HepG2 (cell line): ENCODE data around the gene AVPR2. TPM values are rescaled to one million over a fixed set of nuclear protein-coding genes. Genes with fewer than 3 reads are reported as not detected.

Experiments used
- AGO2 ChIP-seq: fragments of 200-400 bp; formaldehyde crosslinking; optimal IDR thresholded peaks from 2 replicates; pipeline ENCODE3; 2017; ENCODE audit warnings: mild to moderate bottlenecking, low read depth, low read length, moderate library complexity
- GATAD1 ChIP-seq: IDR thresholded peaks from 2 replicates; pipeline ENCODE4 v1.6.1; 2016; ENCODE audit warnings: missing genetic modification reagents, missing compliant biosample characterization
- HOXA3 ChIP-seq: sonication (generic); formaldehyde crosslinking; IDR thresholded peaks from 2 replicates; pipeline ENCODE4 v1.5.0; 2020; ENCODE audit warnings: missing genetic modification reagents
- PRDM15 ChIP-seq: sonication (generic); formaldehyde crosslinking; IDR thresholded peaks from 2 replicates; pipeline ENCODE4 v1.4.0; 2020; ENCODE audit warnings: missing genetic modification reagents
- RARA ChIP-seq: IDR thresholded peaks from 2 replicates; pipeline ENCODE4 v1.6.1; 2016; ENCODE audit warnings: missing genetic modification reagents, missing compliant biosample characterization
- TEF ChIP-seq: sonication (generic); formaldehyde crosslinking; IDR thresholded peaks from 2 replicates; pipeline ENCODE4 v1.5.0; 2020; ENCODE audit warnings: missing genetic modification reagents
- TERF1 ChIP-seq: sonication (generic); formaldehyde crosslinking; IDR thresholded peaks from 2 replicates; pipeline ENCODE4 v1.8.0; 2022; ENCODE audit warnings: mild to moderate bottlenecking, missing genetic modification reagents, moderate library complexity
- ZMAT3 ChIP-seq: sonication (generic); formaldehyde crosslinking; conservative IDR thresholded peaks from 2 replicates; pipeline ENCODE4 v1.7.0; 2021; ENCODE audit warnings: missing genetic modification reagents
- ZNF549 ChIP-seq: sonication (generic); formaldehyde crosslinking; IDR thresholded peaks from 2 replicates; pipeline ENCODE4 v1.5.0; 2020; ENCODE audit warnings: missing genetic modification reagents
- ZNF790 ChIP-seq: sonication (generic); formaldehyde crosslinking; IDR thresholded peaks from 2 replicates; pipeline ENCODE4 v1.8.0; 2022; ENCODE audit warnings: missing genetic modification reagents, mild to moderate bottlenecking, borderline replicate concordance
- ZNF879 ChIP-seq: sonication (generic); formaldehyde crosslinking; IDR thresholded peaks from 2 replicates; pipeline ENCODE4 v1.8.1; 2023; ENCODE audit warnings: missing genetic modification reagents
- polyA plus RNA-seq, 8 experiments: library from polyadenylated mRNA; depleted of rRNA in 3 of 8; stranded (reverse) in 7 of 8; unstranded in 1 of 8; fragments of >200 nt; fragmentation: Illumina TruSeq in 4 of 8; extraction: Trizol in 4 of 8; gene quantifications; 2 replicates each; pipeline versions ENCODE4 v1.2.1 to v1.2.3, GENCODE V29; 2011 to 2016; ENCODE audit warnings: low read depth in 4 of 8, missing spikeins in 1 of 8, mixed read lengths in 1 of 8; ENCODE audit not compliant: insufficient read depth in 1 of 8
- total RNA-seq, 5 experiments: library from RNA; depleted of rRNA; stranded (reverse); fragments of >200 nt; fragmentation: Illumina TruSeq; extraction: Trizol; gene quantifications; 2 replicates each; pipeline ENCODE4 v1.2.3, GENCODE V29; 2016; ENCODE audit warnings: low read depth in 1 of 5
- TF ChIP-seq, protein P1 (sequence below): sonication (generic); formaldehyde crosslinking; conservative IDR thresholded peaks from 2 replicates; pipeline ENCODE4 v1.4.0; 2020; ENCODE audit warnings: mild to moderate bottlenecking, missing genetic modification reagents, moderate library complexity
- TF ChIP-seq, protein P2 (sequence below): sonication (generic); formaldehyde crosslinking; IDR thresholded peaks from 2 replicates; pipeline ENCODE4 v1.5.1; 2020; ENCODE audit warnings: missing genetic modification reagents, mild to moderate bottlenecking, borderline replicate concordance
- TF ChIP-seq, protein P3 (sequence below): IDR thresholded peaks from 2 replicates; pipeline ENCODE4 v1.6.1; 2016; ENCODE audit warnings: missing compliant biosample characterization, missing genetic modification reagents, borderline replicate concordance
- TF ChIP-seq, protein P4 (sequence below): sonication (generic); formaldehyde crosslinking; IDR thresholded peaks from 2 replicates; pipeline ENCODE4 v1.4.0; 2020; ENCODE audit warnings: missing genetic modification reagents

Gene AVPR2
- total and polyA plus RNA-seq, 2 of the 13 experiments (the other 11 are each of a cell fraction or from before 2014, with no cell fraction given), result not detected

DNA sequence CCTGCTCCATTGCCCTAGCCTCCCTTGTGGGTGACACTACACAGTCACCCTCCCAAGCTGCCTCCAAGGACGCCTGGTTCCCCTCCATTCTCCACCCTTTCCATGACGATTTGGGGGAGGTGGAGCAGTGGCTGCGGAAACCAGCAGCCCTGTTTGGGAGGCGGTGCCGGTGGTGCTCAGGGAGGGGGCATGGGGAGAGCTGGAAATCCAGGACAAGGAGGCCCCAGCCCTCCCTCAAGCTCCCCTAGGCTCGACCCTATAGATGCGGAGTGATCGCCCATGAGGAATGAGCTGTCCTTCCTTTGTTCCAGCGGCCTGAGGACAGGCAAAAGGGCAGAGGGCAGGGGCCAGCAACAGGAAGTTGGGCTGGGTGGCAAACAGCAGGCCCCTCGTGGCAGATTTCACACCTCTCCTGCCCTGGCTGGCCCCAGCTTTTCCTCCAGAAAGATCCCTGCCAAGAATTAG, 43.6 kb downstream of the AVPR2 start (continued):
- TF ChIP-seq GATAD1 (CRISPR knock-in tag), result no peak
- TF ChIP-seq TEF (CRISPR knock-in tag), result no peak
- TF ChIP-seq HOXA3 (CRISPR knock-in tag), result peak; percentile 44; the same call in 1 of the 2 replicates
- TF ChIP-seq ZNF879 (CRISPR knock-in tag), result 0 out of 2 replicates have a peak, but pooled peaks have one; percentile 53
- TF ChIP-seq, protein P1, sequence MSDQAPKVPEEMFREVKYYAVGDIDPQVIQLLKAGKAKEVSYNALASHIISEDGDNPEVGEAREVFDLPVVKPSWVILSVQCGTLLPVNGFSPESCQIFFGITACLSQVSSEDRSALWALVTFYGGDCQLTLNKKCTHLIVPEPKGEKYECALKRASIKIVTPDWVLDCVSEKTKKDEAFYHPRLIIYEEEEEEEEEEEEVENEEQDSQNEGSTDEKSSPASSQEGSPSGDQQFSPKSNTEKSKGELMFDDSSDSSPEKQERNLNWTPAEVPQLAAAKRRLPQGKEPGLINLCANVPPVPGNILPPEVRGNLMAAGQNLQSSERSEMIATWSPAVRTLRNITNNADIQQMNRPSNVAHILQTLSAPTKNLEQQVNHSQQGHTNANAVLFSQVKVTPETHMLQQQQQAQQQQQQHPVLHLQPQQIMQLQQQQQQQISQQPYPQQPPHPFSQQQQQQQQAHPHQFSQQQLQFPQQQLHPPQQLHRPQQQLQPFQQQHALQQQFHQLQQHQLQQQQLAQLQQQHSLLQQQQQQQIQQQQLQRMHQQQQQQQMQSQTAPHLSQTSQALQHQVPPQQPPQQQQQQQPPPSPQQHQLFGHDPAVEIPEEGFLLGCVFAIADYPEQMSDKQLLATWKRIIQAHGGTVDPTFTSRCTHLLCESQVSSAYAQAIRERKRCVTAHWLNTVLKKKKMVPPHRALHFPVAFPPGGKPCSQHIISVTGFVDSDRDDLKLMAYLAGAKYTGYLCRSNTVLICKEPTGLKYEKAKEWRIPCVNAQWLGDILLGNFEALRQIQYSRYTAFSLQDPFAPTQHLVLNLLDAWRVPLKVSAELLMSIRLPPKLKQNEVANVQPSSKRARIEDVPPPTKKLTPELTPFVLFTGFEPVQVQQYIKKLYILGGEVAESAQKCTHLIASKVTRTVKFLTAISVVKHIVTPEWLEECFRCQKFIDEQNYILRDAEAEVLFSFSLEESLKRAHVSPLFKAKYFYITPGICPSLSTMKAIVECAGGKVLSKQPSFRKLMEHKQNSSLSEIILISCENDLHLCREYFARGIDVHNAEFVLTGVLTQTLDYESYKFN, result peak; percentile 52; the same call in 1 of the 2 replicates
- TF ChIP-seq, protein P2, sequence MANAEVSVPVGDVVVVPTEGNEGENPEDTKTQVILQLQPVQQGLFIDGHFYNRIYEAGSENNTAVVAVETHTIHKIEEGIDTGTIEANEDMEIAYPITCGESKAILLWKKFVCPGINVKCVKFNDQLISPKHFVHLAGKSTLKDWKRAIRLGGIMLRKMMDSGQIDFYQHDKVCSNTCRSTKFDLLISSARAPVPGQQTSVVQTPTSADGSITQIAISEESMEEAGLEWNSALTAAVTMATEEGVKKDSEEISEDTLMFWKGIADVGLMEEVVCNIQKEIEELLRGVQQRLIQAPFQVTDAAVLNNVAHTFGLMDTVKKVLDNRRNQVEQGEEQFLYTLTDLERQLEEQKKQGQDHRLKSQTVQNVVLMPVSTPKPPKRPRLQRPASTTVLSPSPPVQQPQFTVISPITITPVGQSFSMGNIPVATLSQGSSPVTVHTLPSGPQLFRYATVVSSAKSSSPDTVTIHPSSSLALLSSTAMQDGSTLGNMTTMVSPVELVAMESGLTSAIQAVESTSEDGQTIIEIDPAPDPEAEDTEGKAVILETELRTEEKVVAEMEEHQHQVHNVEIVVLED (CRISPR knock-in tag), result no peak
- peak; percentile 56; the same call in 1 of the 2 replicates for TF ChIP-seq PRDM15 (CRISPR knock-in tag)
- no peak for TF ChIP-seq ZNF790 (CRISPR knock-in tag)
- TF ChIP-seq ZNF549 (CRISPR knock-in tag), result no peak
- TF ChIP-seq TERF1 (CRISPR knock-in tag), result no peak
- TF ChIP-seq, protein P3, sequence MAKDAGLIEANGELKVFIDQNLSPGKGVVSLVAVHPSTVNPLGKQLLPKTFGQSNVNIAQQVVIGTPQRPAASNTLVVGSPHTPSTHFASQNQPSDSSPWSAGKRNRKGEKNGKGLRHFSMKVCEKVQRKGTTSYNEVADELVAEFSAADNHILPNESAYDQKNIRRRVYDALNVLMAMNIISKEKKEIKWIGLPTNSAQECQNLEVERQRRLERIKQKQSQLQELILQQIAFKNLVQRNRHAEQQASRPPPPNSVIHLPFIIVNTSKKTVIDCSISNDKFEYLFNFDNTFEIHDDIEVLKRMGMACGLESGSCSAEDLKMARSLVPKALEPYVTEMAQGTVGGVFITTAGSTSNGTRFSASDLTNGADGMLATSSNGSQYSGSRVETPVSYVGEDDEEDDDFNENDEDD, result peak; percentile 86; the same call in 1 of the 2 replicates
- peak; percentile 64 for TF ChIP-seq AGO2
- TF ChIP-seq RARA (CRISPR knock-in tag), result peak; percentile 50; the same call in 1 of the 2 replicates
- TF ChIP-seq, protein P4, sequence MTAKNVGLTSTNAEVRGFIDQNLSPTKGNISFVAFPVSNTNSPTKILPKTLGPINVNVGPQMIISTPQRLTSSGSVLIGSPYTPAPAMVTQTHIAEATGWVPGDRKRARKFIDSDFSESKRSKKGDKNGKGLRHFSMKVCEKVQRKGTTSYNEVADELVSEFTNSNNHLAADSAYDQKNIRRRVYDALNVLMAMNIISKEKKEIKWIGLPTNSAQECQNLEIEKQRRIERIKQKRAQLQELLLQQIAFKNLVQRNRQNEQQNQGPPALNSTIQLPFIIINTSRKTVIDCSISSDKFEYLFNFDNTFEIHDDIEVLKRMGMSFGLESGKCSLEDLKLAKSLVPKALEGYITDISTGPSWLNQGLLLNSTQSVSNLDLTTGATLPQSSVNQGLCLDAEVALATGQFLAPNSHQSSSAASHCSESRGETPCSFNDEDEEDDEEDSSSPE, result peak; percentile 71
- TF ChIP-seq ZMAT3 (CRISPR knock-in tag), result 0 out of 2 replicates have a peak, but pooled peaks have one; percentile 35
